HG03460 (cell line): ENCODE results near the gene ADAR.

Experiments used
- ATAC-seq: cut with Tn5 transposase; IDR thresholded peaks from one replicate; pipeline ENCODE4 v1.9.1; 2021; ENCODE audit not compliant: unreplicated experiment

ADAR gene

DNA sequence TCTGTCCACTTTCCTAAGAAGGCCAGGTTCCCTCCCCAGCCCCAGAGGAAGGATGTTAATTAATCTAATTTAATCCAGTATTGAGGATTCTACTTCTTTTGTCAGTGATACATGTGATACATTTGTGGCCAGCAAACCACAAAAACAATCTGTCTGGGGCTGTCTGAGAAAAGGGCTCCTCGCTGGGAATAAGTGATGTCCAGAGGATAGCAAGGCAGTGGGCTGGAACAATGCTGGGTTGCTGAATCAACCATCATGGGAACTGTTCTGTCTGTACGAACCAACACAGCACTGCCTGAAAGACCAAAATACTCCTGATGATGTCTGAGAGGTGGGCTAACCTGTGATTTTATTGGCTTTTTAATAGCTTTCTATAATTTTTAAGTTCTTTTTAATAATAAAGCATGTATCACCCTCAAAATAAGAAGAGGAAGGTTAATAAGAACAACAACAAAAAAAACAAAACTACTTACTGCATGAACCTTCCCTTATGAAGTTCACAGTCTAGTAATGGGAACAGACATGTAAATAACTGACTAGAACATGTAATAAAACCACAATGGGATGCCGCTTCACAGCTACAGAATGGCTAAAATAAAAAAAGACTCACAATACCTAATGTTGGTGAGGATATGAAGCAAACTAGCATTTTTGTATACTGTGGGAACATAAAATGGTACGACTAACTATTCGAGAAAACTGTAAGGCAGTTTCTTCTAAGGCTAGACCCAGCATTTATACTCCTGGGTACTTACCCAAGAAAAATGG is 11.4 kb upstream of the ADAR start:
- ATAC-seq: no peak

DNA sequence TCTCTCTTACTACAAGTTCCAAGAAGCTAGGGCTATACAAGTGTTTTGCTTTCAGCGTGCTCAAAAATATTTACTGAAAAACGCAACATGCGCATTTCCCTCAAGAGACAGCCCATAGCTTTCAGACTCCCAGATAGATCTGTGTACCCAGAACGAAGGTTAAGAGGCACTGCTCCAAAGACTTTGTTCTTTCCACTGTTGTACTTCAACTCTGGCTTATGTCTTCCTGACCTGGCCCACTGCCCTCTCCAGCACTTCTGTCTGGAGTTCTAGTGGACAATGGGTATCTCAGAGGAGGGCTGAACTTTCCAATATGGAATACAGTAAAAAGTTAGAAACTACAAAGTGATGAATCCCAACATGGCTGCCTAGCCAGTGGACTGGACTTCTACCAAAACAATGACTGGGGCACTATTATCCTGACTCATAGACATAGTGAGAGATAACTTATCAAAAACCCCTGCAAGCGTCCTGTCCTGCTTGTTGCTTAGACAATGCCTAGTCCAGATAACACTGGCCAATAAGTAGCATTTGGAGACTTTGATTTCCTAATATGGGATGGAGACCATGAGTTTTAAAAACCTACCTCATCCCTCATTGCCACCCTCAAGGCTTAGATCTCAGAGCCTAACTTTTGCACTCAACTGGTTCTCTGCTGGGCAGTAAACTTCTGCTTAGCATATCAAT is 8.8 kb upstream of the ADAR start:
- no peak for ATAC-seq

DNA sequence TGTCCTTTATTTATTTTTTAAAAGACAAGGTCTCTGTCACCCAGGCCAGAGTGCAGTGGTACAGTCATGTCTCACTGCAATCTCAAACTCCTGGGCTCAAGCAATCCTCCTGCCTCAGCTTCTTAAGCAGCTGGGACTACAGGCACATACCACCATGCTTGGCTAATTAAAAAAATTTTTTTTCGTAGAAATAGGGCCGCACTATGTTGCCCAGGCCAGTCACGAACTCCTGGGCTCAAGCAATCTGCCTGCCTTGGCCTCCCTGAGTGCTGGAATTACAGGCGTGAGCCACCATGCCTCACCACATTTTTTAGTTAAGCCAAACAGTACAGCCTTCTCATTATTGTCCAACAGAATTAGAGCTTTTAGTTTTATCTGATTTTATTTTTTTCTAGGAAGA is 7.4 kb upstream of the ADAR start:
- ATAC-seq: no peak

GRCh38 chr1:154614901-154615300 is 6.9 kb upstream of the ADAR start:
- no peak for ATAC-seq

GRCh38 chr1:154614247-154614646 is 6.3 kb upstream of the ADAR start:
- ATAC-seq: no peak

DNA sequence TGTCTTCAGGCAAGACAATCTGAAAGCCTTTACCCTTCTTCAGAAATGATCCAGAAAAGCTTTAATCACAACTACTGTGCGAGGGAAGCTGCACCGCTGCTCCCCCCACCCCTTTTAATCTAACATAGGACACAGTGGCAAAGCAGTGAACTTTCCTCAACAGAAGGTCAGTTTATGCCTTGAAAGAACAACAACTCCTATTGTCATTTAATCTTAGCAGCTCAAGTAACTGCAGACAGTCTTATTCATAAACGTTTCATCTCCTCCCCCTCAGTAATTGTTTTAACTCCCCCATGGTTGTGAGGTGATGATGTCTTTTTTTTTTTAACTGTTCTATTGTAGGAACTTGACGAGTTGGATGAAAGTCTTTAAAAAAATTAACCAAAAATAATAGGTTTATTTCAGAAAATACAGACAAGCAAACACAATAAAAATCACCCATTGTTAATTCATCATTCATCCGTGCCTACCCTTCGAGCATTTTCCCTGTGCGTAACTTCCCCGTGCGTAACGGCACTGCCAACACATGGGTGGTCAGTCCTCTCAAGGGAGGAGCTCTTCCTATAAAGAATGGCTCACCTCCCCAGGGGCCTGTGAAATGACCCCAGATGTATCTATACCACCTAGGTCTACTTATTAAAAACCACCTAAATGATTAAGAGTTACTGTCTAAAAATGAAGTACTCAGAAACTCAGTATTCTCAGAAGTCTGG is 3.3 kb upstream of the ADAR start:
- ATAC-seq: no peak

DNA sequence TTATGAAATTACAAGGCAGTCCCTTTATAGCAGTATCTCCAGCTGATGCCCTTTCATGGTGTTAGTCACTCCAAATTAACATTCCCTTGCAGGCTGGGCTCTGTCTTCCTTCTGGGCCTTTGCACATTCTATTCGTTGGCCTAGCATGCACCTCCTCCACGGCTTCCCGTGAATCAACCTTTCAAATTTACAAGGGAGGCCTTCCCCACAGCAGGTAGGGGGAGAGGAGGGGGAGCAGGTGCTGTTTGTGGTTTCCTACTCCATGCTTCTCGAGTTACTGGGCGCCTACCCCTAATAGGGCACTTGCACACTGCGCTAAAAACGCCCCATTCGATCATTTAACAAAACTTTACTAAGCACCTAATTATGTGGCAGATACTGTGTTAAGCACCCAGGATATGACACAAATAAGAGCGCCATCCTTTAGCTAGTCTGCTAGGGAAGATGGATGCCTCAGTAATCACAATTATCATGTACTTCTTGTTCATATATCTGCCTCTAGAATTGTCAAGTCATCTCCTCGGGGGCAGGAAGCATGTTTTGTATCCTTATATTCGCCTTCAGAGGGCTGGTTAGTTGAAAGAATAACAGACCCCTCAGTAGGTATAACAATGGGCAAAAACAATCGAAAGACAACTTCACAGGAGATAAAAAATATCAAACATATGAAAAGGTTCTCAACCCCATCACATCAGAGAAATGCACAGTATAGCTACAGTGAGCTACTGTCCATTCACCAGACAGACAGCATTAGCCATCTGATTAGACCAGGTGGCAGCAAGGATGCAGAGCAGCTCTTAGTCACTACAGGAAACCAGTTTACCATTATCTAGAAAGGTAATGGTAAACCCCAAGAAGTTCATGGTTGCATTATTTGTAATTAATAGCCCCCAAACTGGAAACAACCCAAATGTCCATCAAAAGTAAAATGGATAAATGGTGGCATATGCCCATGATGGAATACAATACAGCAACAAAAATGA is 1.7 kb upstream of the ADAR start:
- no peak for ATAC-seq

DNA sequence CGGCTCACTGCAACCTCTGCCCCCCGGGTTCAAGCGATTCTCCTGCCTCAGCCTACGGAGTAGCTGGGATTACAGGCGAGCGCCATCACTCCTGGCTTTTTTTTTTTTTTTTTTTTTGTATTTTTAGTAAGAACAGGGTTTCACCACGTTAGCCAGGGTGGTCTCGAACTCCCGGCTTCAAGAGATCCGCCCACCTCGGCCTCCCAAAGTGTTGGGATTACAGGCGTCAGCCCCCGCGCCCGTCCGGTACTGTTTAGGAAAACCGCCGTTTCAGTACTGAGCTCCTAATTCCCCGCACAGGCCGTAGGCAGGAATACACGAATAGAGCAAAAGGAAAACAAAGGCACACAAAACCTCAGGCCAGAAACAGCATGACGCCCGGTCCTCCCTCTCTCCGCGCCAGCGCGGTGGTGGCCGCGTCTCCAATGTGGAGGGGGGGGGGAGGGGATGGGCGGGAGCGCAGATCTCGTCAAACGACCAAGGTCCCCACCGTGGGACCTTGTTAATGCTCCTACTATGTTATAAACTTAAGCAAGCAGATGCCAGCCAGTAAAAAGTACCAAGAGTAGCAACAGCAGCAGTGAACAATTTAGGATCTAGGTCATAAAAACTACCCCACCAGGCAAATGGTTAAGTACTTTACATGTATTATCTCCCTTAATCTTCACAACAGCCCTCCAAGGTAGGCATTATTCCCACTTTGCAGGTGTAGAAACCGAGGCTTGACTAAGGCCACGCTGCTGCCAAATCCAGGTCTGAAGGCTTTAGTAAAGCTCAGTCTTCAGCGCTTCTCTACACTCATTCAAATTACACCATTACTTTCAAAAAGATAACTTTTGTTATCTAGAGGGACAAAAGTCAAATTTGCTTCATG is 648 bp upstream of the ADAR start:
- ATAC-seq: no peak

DNA sequence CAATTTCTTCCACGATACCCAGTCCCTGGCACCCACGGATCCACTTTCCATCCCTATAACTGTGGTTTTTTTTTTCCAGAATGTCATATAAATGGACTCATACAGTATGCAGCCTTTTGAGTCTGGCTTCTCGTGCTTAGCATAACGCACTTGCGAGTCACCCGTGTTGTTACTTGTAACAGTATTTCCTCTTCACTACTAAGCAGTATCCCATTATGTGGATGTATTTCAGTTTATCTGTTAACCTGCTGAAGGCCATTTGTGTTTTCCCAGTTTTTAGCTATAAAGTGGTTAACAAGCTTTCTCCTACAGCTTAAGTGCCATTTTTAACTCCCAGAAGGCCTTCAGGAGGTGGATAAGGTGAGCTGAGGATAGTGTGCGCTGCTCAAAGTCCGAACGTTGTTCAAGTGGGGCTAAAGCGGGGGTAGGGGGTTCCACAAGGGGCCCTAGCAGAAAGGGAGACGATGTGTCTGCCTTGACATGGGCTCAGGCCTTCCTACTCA is 829 bp downstream of the ADAR start:
- no peak for ATAC-seq

GRCh38 chr1:154605534-154605933 is 2.5 kb downstream of the ADAR start:
- no peak for ATAC-seq

DNA sequence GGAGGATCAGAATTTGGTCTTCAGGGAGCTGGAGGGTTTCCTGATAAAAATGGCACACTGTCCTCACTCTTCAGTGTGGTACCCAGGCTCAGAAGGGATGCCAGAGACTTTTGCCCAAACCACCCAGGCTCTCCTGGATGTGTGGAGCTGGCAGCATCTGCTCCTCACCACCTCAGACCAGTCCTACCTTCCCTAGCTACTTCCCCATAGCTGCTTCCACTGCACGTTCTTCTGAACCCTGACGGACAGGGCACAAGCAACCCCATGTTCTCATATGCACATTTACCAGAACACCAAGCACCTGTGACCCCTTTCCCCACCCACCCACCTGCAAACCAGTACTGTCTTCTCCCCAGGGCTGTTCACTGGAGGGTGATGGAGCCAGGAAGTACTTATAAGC is 4.7 kb downstream of the ADAR start:
- no peak for ATAC-seq

DNA sequence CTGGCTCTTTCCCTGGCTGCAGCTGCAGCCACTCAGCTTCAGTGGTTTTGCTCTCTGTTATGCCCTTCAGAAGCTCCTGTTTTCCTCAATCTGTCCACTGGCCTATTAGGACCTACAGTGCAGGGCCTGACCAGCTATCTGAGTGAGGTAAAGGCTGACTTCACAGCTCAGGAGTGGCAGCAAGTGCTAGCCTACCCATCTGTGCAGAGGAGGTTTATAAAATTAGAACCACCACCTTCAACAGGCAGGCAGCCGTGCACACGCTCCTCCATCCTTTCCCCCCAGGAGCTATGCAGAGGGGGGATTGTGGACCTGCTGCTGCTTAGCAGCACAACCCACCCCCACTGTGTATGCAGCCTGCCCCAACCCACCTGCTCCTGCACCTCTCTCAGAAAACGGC is 8.3 kb downstream of the ADAR start:
- no peak for ATAC-seq

- no peak for ATAC-seq
Measured at GRCh38 chr1:154598871-154599635, 8.9 kb downstream of the ADAR start.

- ATAC-seq: no peak
Measured at GRCh38 chr1:154595621-154596020, 12.4 kb downstream of the ADAR start.

- ATAC-seq: no peak
Measured at GRCh38 chr1:154594811-154595210, 13.2 kb downstream of the ADAR start.

DNA sequence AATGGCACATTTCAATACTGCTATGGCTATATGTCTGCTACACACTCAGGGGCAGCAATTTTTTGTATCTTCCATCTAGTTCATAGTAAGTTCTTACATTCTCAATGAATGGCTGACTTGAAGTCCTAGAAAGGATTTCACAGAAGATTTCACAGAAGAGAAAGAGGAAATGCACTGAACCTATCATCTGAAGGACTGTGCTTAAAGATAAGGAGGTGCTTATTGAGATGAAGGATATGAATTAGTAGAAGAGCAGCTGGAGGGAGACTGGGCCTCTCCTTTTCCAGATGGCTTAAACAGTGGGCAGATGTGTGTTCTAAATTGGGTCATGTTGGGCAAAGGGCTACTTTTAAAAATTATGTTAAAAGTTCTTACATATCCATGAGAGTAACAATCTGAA is 14.6 kb downstream of the ADAR start:
- no peak for ATAC-seq

GRCh38 chr1:154591206-154591605 is 16.8 kb downstream of the ADAR start:
- ATAC-seq: no peak

GRCh38 chr1:154590756-154591155 is 17.2 kb downstream of the ADAR start:
- no peak for ATAC-seq

DNA sequence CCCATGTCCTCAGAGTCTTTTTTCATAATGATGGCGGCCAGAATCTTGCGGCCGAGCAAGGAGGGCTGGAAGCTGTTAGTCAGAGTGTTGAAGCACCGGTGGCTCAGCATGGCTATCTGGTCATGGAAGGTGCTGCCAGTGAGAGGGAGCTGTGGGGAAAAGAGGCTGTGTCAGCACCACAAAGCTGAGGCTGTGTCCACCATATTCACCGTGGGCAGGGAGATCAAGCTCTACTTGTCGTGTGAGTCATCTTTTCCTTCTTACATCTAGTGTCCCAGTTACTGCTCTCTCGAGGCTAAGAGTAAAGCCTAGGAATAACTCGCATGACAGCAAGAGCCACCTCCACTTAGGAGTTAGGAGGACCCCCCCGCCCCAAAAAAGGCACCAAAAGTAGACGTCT is 18.2 kb downstream of the ADAR start:
- no peak for ATAC-seq
